K562 (cell line): ENCODE results near the gene GPD2. TPM values are rescaled to one million over a fixed set of nuclear protein-coding genes. Genes with fewer than 3 reads are reported as not detected.
A peak's percentile ranks its signal among the peaks of the same experiment; 100 is the strongest.

Experiments used
- ETV1 ChIP-seq: fragments of 450-650 bp; conservative IDR thresholded peaks from 2 replicates; pipeline ENCODE4 v1.6.1; 2016; ENCODE audit warnings: missing genetic modification characterization, control low read depth, low read depth, missing compliant biosample characterization
- GMEB1 ChIP-seq: fragments of 250-450 bp; sonication (Bioruptor Pico); IDR thresholded peaks from 2 replicates; pipeline ENCODE4 v1.4.0; 2020; ENCODE audit warnings: mild to moderate bottlenecking
- JUND ChIP-seq, 2 experiments: IDR thresholded peaks; 2 replicates in 1 of 2; 3 replicates in 1 of 2; pipeline ENCODE4 v1.6.1; 2011; ENCODE audit warnings: borderline replicate concordance in 2 of 2, low read depth in 2 of 2, low read length in 2 of 2, improper control_type of control experiment in 1 of 2, missing biosample characterization in 1 of 2, missing genetic modification characterization in 1 of 2, missing genetic modification reagents in 1 of 2
- NR2F6 ChIP-seq: fragments of 450-650 bp; formaldehyde crosslinking; IDR thresholded peaks from 2 replicates; pipeline ENCODE4 v1.4.0; 2020; ENCODE audit warnings: mild to moderate bottlenecking
- RCOR1 ChIP-seq, 2 experiments: IDR thresholded peaks; 2 replicates each; pipeline ENCODE4 v1.6.1; 2012; ENCODE audit warnings: low read depth in 2 of 2, low read length in 2 of 2, borderline replicate concordance in 1 of 2, improper control_type of control experiment in 1 of 2
- RFX1 ChIP-seq: fragments of 450-650 bp; IDR thresholded peaks from 2 replicates; pipeline ENCODE4 v1.6.1; 2016; ENCODE audit warnings: mild to moderate bottlenecking, moderate library complexity
- SRSF9 ChIP-seq: fragments of 200-400 bp; formaldehyde crosslinking; IDR thresholded peaks from 2 replicates; pipeline ENCODE4 v1.6.1; 2017; ENCODE audit warnings: low read depth, low read length, borderline replicate concordance
- TEAD1 ChIP-seq, 2 experiments: fragments of 450-650 bp in 1 of 2; sonication (generic) in 1 of 2; formaldehyde crosslinking; IDR thresholded peaks; 2 replicates each; pipeline versions ENCODE4 v1.4.0 to v1.8.0; 2020 to 2022; ENCODE audit warnings: mild to moderate bottlenecking in 2 of 2, missing genetic modification reagents in 1 of 2
- U2AF2 ChIP-seq: fragments of 200-400 bp; formaldehyde crosslinking; optimal IDR thresholded peaks from 2 replicates; pipeline ENCODE3; 2017; ENCODE audit warnings: low read depth, mild to moderate bottlenecking, low read length
- ZNF143 ChIP-seq: sonication (generic); formaldehyde crosslinking; IDR thresholded peaks from 2 replicates; pipeline ENCODE4 v1.9.0; 2022; ENCODE audit warnings: mild to moderate bottlenecking, missing genetic modification reagents
- ZNF408 ChIP-seq: fragments of 250-450 bp; sonication (Bioruptor Pico); IDR thresholded peaks from 2 replicates; pipeline ENCODE4 v1.4.0; 2020; ENCODE audit warnings: low read depth, mild to moderate bottlenecking, moderate library complexity
- ZNF41 ChIP-seq: fragments of 250-450 bp; sonication (Bioruptor Pico); conservative IDR thresholded peaks from 2 replicates; pipeline ENCODE4 v1.4.0; 2020; ENCODE audit warnings: mild to moderate bottlenecking
- ZNF584 ChIP-seq: fragments of 200-800 bp; sonication (Bioruptor generic); IDR thresholded peaks from 2 replicates; pipeline ENCODE4 v1.6.1; 2016; ENCODE audit warnings: low read depth, mild to moderate bottlenecking, missing genetic modification characterization, missing compliant biosample characterization
- ZNF785 ChIP-seq: fragments of 250-450 bp; sonication (Bioruptor Pico); IDR thresholded peaks from 2 replicates; pipeline ENCODE4 v1.4.0; 2020; ENCODE audit warnings: mild to moderate bottlenecking
- polyA plus RNA-seq, 8 experiments: library from polyadenylated mRNA; depleted of rRNA in 4 of 8; stranded (reverse) in 5 of 8; unstranded in 3 of 8; fragments of >200 nt; fragmentation: Nextera tagmentation in 2 of 8; fragmentation: Illumina TruSeq in 1 of 8; extraction: Ambion mirVana in 2 of 8; extraction: Trizol in 1 of 8; gene quantifications; 2 replicates each; pipeline versions ENCODE4 v1.2.1 to v1.2.3, GENCODE V29; 2011 to 2014; ENCODE audit warnings: inconsistent platforms in 1 of 8, missing spikeins in 1 of 8
- total RNA-seq, 7 experiments: library from RNA; depleted of rRNA in 6 of 7; stranded (reverse); fragments of >200 nt in 6 of 7; fragmentation: Illumina TruSeq in 2 of 7; extraction: Trizol in 2 of 7; gene quantifications; 2 replicates each; pipeline versions ENCODE4 v1.2.1 to v1.2.3, GENCODE V29; 2011 to 2021; ENCODE audit warnings: low replicate concordance in 1 of 7
- TF ChIP-seq, protein P1 (sequence below), 2 experiments: IDR thresholded peaks in 1 of 2; conservative IDR thresholded peaks in 1 of 2; 2 replicates each; pipeline ENCODE4 v1.6.1; 2016; ENCODE audit warnings: low read depth in 2 of 2, mild to moderate bottlenecking in 1 of 2, missing compliant biosample characterization in 1 of 2, missing genetic modification characterization in 1 of 2, moderate library complexity in 1 of 2
- TF ChIP-seq, protein P2 (sequence below): fragments of 450-650 bp; IDR thresholded peaks from 2 replicates; pipeline ENCODE4 v1.7.1; 2018; ENCODE audit warnings: mild to moderate bottlenecking, low read depth; ENCODE audit not compliant: partially characterized antibody
- TF ChIP-seq, protein P3 (sequence below): IDR thresholded peaks from 2 replicates; pipeline ENCODE4 v1.6.1; 2011; ENCODE audit not compliant: insufficient read length; ENCODE audit errors: extremely low read depth
- TF ChIP-seq, protein P4 (sequence below): fragments of 450-650 bp; IDR thresholded peaks from 2 replicates; pipeline ENCODE4 v1.6.1; 2016; ENCODE audit warnings: antibody characterized with exemption

Gene GPD2
- total and polyA plus RNA-seq, 9 of the 15 experiments (the other 6 are each of a cell fraction or from before 2014, with no cell fraction given), result 5.2 to 39.2 (median 19.0) TPM

DNA sequence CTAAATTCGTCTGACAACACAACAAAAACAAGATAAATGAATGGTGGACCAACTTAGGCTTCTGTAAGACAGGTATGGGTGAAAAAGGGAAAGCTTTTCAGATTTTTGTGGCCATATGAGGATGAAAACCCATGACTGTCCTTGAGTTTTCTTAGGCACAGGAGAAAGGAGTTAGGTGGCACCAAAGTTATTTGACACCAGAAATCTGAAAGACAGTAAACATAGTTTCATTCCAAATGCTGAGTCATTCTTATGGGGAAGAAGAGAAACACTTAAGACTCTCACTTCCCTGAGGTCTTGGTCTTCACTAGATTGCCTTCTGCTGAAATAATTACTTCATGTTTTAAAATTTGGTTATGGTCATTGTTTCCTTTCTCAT, 5.2 kb upstream of the GPD2 start (continued):
- TF ChIP-seq, protein P1, sequence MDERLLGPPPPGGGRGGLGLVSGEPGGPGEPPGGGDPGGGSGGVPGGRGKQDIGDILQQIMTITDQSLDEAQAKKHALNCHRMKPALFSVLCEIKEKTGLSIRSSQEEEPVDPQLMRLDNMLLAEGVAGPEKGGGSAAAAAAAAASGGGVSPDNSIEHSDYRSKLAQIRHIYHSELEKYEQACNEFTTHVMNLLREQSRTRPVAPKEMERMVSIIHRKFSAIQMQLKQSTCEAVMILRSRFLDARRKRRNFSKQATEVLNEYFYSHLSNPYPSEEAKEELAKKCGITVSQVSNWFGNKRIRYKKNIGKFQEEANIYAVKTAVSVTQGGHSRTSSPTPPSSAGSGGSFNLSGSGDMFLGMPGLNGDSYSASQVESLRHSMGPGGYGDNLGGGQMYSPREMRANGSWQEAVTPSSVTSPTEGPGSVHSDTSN (CRISPR knock-in tag; IDR thresholded peaks at IDR 0.05; ENCODE audit: low read depth), result no peak
- TF ChIP-seq, protein P1 (tag; conservative IDR thresholded peaks at IDR 0.05; ENCODE audit: low read depth), result peak; percentile 51; the same call in 1 of the 2 replicates
- TF ChIP-seq, protein P2, sequence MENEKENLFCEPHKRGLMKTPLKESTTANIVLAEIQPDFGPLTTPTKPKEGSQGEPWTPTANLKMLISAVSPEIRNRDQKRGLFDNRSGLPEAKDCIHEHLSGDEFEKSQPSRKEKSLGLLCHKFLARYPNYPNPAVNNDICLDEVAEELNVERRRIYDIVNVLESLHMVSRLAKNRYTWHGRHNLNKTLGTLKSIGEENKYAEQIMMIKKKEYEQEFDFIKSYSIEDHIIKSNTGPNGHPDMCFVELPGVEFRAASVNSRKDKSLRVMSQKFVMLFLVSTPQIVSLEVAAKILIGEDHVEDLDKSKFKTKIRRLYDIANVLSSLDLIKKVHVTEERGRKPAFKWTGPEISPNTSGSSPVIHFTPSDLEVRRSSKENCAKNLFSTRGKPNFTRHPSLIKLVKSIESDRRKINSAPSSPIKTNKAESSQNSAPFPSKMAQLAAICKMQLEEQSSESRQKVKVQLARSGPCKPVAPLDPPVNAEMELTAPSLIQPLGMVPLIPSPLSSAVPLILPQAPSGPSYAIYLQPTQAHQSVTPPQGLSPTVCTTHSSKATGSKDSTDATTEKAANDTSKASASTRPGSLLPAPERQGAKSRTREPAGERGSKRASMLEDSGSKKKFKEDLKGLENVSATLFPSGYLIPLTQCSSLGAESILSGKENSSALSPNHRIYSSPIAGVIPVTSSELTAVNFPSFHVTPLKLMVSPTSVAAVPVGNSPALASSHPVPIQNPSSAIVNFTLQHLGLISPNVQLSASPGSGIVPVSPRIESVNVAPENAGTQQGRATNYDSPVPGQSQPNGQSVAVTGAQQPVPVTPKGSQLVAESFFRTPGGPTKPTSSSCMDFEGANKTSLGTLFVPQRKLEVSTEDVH, result no peak
- TF ChIP-seq ZNF143 (CRISPR knock-in tag) (no peak), JUND (IDR thresholded peaks at IDR 0.05; ENCODE audit: borderline replicate concordance, low read depth, low read length) (peak; percentile 77), JUND (tag; IDR thresholded peaks at IDR 0.05; ENCODE audit: borderline replicate concordance, low read depth, low read length) (peak; percentile 78; the same call in 2 of the 3 replicates), ZNF408 (CRISPR knock-in tag) (no peak), RCOR1 (IDR thresholded peaks at IDR 0.05; ENCODE audit: borderline replicate concordance in 1 of 2, low read depth in 2 of 2, low read length in 2 of 2) (peak in 1 of 2 experiments; percentile 40; a peak in 1 of 4 replicates), TEAD1 (CRISPR knock-in tag; IDR thresholded peaks at IDR 0.05) (no peak), ETV1 (tag) (0 out of 2 replicates have a peak, but pooled peaks have one; percentile 19), U2AF2 (no peak), ZNF41 (CRISPR knock-in tag) (no peak), NR2F6 (CRISPR knock-in tag) (no peak), SRSF9 (no peak), RFX1 (no peak), GMEB1 (CRISPR knock-in tag) (no peak), ZNF584 (no peak), ZNF785 (CRISPR knock-in tag) (no peak)
- TF ChIP-seq, protein P3, sequence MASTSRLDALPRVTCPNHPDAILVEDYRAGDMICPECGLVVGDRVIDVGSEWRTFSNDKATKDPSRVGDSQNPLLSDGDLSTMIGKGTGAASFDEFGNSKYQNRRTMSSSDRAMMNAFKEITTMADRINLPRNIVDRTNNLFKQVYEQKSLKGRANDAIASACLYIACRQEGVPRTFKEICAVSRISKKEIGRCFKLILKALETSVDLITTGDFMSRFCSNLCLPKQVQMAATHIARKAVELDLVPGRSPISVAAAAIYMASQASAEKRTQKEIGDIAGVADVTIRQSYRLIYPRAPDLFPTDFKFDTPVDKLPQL, result no peak
- TF ChIP-seq, protein P4, sequence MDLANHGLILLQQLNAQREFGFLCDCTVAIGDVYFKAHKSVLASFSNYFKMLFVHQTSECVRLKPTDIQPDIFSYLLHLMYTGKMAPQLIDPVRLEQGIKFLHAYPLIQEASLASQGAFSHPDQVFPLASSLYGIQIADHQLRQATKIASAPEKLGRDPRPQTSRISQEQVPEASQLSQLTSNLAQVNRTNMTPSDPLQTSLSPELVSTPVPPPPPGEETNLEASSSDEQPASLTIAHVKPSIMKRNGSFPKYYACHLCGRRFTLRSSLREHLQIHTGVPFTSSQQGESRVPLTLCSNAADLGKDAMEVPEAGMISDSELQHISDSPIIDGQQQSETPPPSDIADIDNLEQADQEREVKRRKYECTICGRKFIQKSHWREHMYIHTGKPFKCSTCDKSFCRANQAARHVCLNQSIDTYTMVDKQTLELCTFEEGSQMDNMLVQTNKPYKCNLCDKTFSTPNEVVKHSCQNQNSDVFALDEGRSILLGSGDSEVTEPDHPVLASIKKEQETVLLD, result no peak
